HTERT RPE-1 (cell line): ENCODE data around the gene LZTR1.

ENCODE experiments used
- in situ Hi-C: fragments of 300-500 bp; cut with MboI; formaldehyde crosslinking; loops from 4 replicates; pipeline ENCODE4 v1.14.3; 2020; ENCODE audit warnings: low sequenced_read_pairs

Gene LZTR1

DNA sequence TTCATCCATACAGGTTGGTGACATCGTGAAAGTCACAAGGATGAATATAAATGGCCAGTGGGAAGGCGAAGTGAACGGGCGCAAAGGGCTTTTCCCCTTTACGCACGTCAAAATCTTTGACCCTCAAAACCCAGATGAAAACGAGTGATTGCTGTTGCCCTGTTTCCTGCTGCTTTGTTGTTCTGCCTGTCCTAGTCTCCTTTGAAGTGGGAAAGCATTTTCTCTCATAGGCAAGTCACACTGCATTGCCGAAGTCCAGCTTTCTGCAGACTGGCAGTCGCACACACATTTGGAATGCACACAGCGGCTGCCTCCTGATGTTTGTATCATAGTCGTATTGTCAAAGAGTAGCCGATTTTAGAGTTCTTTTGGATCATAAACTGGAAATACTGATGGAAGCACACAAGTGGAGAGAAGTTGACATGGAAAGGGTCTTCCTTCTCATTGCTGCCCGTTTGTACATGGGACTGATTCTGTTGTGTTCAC, 32.4 kb upstream of the LZTR1 start:
- in situ Hi-C loops, result no loop called here

DNA sequence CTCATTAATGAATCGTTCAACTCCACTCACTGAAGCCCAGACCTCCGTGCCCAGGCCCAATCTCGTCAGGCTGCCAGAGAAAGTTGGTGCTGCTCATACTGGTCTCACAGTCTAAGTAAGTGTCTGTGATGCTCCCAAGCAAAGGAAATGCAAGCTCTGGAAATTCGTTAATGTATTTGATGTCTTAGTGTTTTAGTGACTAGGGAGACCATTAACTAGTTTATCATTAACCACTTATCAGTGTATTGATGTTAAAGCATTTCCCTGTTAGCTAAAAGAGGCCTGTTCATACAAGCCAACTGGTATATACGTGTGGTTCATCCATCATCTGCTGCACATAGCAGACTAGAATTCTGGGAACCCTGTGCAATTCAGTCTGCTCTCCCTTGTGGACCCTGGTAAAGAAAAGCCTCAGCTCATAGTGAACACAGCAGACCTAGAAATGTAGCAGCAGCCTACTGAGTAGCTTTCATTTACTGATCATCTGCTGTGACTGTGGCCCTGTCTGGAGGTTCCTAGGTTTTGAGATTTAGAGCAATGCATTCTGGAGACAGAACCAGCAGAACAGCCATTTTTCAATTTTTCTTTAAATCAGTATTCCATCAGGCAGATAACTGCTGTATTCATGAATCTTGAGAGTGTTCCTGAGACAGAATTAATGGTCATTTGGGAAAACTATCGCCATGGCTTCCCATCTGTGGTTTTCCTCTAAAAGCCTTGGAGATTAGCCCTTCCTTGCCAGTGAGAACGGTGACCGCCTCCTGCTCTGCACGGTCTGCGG, 30.8 kb upstream of the LZTR1 start:
- in situ Hi-C loops, result no loop called here

DNA sequence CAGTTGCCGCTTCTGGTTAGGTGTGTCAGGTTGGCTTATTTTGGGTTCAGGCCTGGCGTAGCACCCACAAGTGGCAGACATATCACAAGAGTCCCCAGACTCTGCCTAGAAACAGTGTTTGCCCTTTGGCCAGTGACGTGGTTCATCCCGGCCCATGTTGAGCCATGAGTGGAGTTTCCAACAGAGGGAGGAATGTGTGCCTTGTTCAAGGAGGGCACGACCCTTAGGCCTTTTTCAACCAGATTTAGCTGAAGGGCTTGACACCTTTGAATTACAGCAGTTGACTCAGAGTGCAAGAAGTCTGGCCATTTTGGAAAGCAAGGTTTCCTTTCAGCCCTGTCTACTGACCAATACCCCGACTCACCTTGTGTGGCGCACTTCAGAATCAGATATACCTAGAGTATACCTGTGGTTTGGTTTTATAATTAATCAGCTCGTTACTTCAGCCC, 30.1 kb upstream of the LZTR1 start:
- in situ Hi-C loops, result no loop called here

GRCh38 chr22:20952544-20953341, 29.4 kb upstream of the LZTR1 start:
- in situ Hi-C loops, result no loop called here

GRCh38 chr22:20953342-20953608, 28.8 kb upstream of the LZTR1 start:
- in situ Hi-C loops, result no loop called here

GRCh38 chr22:20953668-20954500, 28.2 kb upstream of the LZTR1 start:
- in situ Hi-C loops, result no loop called here

DNA sequence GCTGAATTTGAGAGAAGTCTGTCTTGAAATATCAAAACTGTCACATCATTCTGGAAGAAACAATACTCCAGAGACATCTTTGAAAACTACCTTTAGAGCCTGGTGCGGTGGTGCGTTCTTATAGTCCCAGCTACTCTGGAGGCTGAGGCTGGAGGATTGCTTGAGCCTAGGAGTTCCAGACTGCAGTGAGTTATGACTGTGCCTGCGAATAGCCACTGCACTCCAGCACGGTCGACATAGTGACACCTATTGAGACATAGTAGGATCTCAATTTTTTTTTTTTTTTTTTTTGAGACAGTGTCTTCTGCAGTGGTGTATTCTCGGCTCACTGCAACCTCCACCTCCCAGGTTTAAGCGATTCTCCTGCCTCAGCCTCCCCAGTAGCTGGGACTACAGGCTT, 26.5 kb upstream of the LZTR1 start:
- in situ Hi-C loops, result no loop called here

DNA sequence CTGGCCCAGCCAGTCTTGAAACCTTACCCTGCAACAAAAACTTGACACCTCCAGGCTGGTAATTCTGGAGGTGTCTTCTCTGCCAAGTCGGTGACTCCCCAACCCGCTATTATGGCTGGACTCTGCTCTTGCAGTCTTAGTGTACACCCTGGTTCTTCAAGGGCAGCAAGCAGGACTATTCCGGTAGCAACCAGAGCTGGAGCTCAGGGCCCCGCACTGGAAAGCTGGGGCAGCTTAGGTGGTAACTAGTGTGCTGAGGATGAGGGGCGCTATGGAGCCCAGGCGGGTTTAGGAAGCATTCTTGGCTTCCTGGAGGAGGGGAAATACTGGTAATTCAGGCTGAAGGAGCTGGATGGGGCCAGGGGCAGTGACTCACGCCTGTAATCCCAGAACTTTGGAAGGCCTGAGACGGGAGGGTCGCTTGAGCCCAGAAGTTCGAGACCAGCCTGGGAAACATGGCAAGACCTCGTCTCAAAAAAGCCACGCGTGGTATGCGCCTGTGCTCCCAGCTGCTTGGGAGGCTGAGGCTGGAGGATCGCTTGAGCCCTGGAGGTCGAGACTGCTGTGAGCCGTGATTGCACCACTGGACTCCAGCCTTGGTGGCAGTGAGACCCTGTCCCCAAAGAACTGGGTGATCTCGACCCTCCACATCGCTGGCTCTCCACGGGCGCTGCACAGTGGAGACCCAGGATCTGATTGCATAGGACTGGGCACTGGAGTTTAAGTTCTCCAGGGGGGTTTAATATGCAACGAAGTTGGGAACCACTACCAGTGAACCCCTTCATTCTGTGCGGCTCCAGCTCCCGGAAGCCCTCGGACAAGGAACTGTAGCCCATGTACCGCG, 25.6 kb upstream of the LZTR1 start:
- in situ Hi-C loops, result no loop called here

DNA sequence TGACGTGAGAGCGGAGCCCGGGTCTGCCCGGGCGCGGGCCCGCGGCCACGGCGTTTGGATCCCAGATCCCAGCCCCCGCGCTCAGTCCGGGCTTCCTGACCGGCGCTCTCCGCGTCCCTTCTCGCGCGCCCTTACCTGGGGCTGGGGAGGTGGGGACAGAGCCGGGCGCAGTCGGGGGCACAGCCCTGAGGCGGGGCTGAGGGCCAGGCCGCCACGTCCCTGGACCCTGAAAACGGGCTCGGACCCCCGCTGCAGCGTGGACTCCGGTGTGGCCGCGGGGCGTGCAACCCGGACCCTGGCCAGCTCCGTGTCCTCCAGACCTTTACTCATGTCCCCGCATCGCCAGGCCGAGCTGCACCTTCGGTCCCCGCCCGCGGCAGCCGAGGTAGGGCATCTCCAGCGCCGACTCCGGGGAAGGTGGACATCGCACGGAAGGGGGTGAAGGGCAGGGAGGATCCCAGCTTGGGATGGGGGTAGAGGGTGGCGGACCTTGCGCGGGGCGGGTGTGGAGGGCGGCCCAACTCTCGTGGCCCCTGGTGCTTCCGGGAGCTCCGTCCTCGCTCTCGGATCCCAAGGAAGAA, 24.9 kb upstream of the LZTR1 start:
- in situ Hi-C loops, result no loop called here

GRCh38 chr22:20957683-20958431, 24.2 kb upstream of the LZTR1 start:
- in situ Hi-C loops, result no loop called here

- in situ Hi-C loops, result no loop called here
Measured at GRCh38 chr22:20959578-20960461, 22.3 kb upstream of the LZTR1 start.

GRCh38 chr22:20960609-20961008, 21.5 kb upstream of the LZTR1 start:
- in situ Hi-C loops, result no loop called here

- in situ Hi-C loops, result no loop called here
Measured at GRCh38 chr22:20962491-20962945, 19.6 kb upstream of the LZTR1 start.

DNA sequence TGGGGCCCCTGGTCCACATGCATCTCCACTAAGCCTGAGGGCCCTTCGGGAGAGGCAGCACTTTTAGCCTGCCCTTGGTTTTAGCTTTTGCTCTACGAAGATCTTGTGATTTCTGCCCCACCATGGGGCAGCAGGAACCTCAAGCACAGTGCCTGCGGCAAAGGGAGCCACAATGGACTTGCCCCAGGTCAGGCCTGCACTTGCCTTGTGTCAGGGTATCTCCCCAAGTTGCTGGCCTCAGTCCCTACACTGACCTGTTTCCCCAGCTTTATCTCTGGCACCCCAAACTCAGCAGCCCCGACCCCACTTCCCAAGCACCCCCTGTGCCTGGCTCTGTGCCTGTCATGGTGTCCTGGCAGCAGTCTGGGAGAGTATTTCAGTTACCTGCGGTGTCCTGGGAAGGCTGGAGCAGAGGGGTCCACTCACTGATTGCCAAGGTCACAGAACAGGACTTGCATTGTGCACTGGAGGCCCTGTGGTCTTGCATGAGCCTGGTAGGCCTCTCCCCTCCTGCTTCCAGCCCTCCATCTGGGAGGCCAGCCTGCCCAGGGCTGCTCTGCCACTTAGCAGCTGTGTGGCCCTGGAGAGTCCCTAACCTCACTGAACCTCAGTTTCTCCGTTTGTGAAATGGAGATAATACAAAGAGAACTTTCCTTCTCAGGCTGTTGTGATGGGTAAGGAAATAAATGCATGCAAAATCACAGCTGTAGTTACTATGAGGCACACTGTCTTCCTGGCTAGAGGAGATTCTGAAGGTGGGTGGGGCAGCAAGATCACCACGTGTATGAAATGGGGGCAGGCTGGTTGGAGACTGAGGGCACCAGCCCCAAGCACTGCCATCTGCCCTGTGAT, 18.7 kb upstream of the LZTR1 start:
- in situ Hi-C loops, result no loop called here

- in situ Hi-C loops, result no loop called here
Measured at GRCh38 chr22:20964090-20964798, 17.9 kb upstream of the LZTR1 start.

- in situ Hi-C loops, result no loop called here
Measured at GRCh38 chr22:20964799-20965103, 17.3 kb upstream of the LZTR1 start.
